ENCODE results near the gene IRF9. TPM values are rescaled to one million over a fixed set of nuclear protein-coding genes. Genes with fewer than 3 reads are reported as not detected.

Gene IRF9
- total and polyA plus RNA-seq, 2 of the 13 experiments (the other 11 are each of a cell fraction or from before 2014, with no cell fraction given): 14.9 to 49.7 TPM

DNA sequence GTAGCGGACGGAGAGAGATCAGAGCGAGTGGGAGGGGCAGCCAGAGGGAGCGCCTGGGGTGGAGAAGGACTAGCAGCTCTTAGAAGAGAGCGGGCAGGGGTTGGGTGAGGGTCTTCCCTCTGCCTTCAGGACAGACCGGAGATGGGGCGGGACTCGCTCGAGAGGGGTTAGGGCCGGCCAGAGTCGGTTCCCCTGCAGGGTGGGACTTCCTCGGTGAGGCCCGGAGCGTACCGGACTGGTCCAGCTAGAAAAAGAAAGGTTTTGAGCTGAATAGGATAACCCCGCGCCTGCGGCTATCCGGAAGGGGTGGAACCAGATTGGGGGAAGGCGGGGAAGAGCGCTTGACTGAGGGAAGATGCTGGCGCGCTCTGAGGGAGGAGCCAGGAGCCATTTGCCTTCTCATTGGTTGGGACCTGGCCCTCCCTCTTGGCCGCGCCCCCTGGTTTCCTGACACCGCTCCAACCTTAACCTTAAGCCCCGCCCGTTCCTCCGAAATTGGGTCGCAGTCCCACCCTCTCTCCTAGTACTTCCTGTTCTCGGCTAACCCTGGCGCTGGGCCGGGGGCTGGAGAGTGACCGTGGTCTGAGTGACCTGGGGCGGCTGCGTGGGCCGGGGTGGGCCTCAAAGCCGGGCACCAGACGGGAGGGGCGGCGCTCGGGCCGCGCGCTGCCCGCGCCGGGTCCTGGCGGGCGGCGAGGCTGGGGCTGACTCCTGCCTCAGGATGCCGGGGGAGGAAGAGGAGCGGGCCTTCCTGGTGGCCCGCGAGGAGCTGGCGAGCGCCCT is 13.9 kb upstream of the IRF9 start, which contains the start of gene RNF31 (continued):
- TF ChIP-seq KIAA2018 (CRISPR knock-in tag; IDR thresholded peaks at IDR 0.05; ENCODE audit: borderline replicate concordance): no peak; the same call in 1 of the 2 replicates
- TF ChIP-seq ZSCAN9 (CRISPR knock-in tag; IDR thresholded peaks at IDR 0.05; ENCODE audit: borderline replicate concordance): no peak
- TF ChIP-seq, protein P1, sequence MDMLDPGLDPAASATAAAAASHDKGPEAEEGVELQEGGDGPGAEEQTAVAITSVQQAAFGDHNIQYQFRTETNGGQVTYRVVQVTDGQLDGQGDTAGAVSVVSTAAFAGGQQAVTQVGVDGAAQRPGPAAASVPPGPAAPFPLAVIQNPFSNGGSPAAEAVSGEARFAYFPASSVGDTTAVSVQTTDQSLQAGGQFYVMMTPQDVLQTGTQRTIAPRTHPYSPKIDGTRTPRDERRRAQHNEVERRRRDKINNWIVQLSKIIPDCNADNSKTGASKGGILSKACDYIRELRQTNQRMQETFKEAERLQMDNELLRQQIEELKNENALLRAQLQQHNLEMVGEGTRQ (IDR thresholded peaks at IDR 0.05; ENCODE audit: low read depth, low read length): no peak
- TF ChIP-seq, protein P1 (CRISPR knock-in tag; IDR thresholded peaks at IDR 0.05; ENCODE audit: borderline replicate concordance): no peak
- TF ChIP-seq TSC22D2 (CRISPR knock-in tag; IDR thresholded peaks at IDR 0.05; ENCODE audit: borderline replicate concordance): no peak
- TF ChIP-seq SPEN (CRISPR knock-in tag; IDR thresholded peaks at IDR 0.05; ENCODE audit: low read depth): peak; percentile 16; the same call in 1 of the 2 replicates
- peak; percentile 75; the same call in 1 of the 2 replicates for TF ChIP-seq RCOR2 (CRISPR knock-in tag; IDR thresholded peaks at IDR 0.05)
- TF ChIP-seq GATAD2A (CRISPR knock-in tag; IDR thresholded peaks at IDR 0.05): no peak
- TF ChIP-seq POGZ (CRISPR knock-in tag; IDR thresholded peaks at IDR 0.05): peak; percentile 67; the same call in 1 of the 2 replicates
- TF ChIP-seq ZNF280B (CRISPR knock-in tag; IDR thresholded peaks at IDR 0.05; ENCODE audit: borderline replicate concordance): no peak
- no peak; the same call in 1 of the 2 replicates for TF ChIP-seq MED13 (CRISPR knock-in tag; IDR thresholded peaks at IDR 0.05)
- TF ChIP-seq SMARCC2 (IDR thresholded peaks at IDR 0.05): no peak
- 0 out of 2 replicates have a peak, but pooled peaks have one; percentile 40 for TF ChIP-seq PITX1 (CRISPR knock-in tag; IDR thresholded peaks at IDR 0.05)
- no peak for TF ChIP-seq EZH2 (conservative IDR thresholded peaks at IDR 0.05; ENCODE audit: low read depth, low read length)

All from HepG2 (cell line).